T-helper 17 cell (primary cell): ENCODE measurements around the gene PNPLA3. TPM values are rescaled to one million over a fixed set of nuclear protein-coding genes. Genes with fewer than 3 reads are reported as not detected.

ENCODE experiments used
- ATAC-seq: fragments of 150-1000 bp; cut with Tn5 transposase; 2 replicates; pipeline ENCODE4 v1.10.0; 2021; ENCODE audit warnings: mild to moderate bottlenecking, moderate library complexity
- DNase-seq, 3 donors: peaks; one replicate each; pipeline versions ENCODE4 v3.0.0 to v3.0.0-alpha.2; 2020 to 2021
- H3K9me3 ChIP-seq: one replicate; pipeline ENCODE4 v1.7.0; 2013; ENCODE audit warnings: low read length, mild to moderate bottlenecking; ENCODE audit not compliant: control insufficient read depth, poor library complexity, severe bottlenecking
- H3K27ac Mint-ChIP-seq: one replicate; pipeline ENCODE4 v1.8.0; 2022; ENCODE audit warnings: mild to moderate bottlenecking, moderate library complexity, mixed read lengths
- H3K27me3 Mint-ChIP-seq: one replicate; pipeline ENCODE4 v1.8.0; 2022; ENCODE audit warnings: mixed read lengths
- H3K36me3 Mint-ChIP-seq: one replicate; pipeline ENCODE4 v1.8.0; 2022; ENCODE audit warnings: low read depth, mixed read lengths
- H3K4me1 Mint-ChIP-seq: one replicate; pipeline ENCODE4 v1.8.0; 2022; ENCODE audit warnings: mild to moderate bottlenecking, mixed read lengths
- H3K4me3 Mint-ChIP-seq: one replicate; pipeline ENCODE4 v1.8.0; 2022; ENCODE audit warnings: mild to moderate bottlenecking, moderate library complexity, mixed read lengths
- total RNA-seq, 4 donors: library from RNA in 2 of 4; stranded (reverse) in 2 of 4; gene quantifications; one replicate each; pipeline ENCODE4 v1.2.3 and lab custom pipeline; 2022 to 2026

Gene PNPLA3
- total RNA-seq, 2 donors from 2014 or later = not detected

DNA sequence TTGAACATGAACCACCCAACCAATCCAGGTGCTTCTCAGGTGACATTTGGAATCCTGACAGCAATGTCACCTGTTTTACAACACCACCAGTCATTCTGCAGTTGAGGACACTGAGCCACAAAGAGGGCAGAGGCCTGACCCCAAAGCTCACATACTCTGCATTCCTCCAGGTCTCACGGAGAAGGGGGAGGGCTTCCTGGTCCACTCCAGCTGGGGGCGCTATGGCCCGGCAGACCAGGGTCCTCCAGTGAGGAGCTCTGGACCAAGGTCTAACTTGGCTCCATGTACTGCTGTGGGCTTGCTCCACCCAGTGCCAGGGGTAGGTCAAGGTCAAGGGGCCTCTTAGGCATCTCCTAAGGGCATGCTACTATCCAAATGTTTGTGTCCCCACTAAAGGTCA, 1.5 kb upstream of the PNPLA3 start:
- H3K9me3 ChIP-seq = no peaks in the 10 kb centered on the region
- no peak overlapping the region for H3K27ac Mint-ChIP-seq
- DNase-seq = no peak
- no peak overlapping the region for H3K4me3 Mint-ChIP-seq
- peaks cover under 1% of the 10 kb centered on the region for H3K36me3 Mint-ChIP-seq
- peaks cover 5% of the 10 kb centered on the region for H3K4me1 Mint-ChIP-seq
- no peak for ATAC-seq
- H3K27me3 Mint-ChIP-seq = peaks cover 41% of the 10 kb centered on the region

DNA sequence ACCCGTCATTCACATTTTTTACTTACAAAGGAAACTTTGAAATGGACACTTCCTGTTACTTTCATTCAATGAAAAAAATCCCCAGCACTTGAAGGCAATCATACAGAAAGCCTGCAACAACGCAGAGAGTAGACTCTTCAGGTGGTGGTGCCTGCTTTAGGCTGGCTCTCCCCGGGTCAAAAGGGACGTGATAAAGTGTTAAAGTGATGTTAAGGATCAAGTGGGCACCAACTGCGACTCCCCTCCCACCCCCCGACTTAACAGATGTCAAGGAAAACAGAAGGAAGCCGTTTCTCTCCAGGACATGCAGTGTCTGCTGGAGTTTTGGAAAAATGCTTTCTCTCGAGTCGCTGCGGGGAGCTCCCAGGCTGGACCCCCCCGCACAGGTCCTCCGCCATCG, 414 bp upstream of the PNPLA3 start:
- peaks cover 37% of the 10 kb centered on the region for H3K27me3 Mint-ChIP-seq
- ATAC-seq (peak; percentile 43), DNase-seq (no peak)
- peak overlapping the region; percentile 27 for H3K27ac Mint-ChIP-seq
- H3K36me3 Mint-ChIP-seq = no peaks in the 10 kb centered on the region
- H3K4me3 Mint-ChIP-seq = peak overlapping the region; percentile 88
- no peaks in the 10 kb centered on the region for H3K9me3 ChIP-seq
- H3K4me1 Mint-ChIP-seq = peaks cover 5% of the 10 kb centered on the region

DNA sequence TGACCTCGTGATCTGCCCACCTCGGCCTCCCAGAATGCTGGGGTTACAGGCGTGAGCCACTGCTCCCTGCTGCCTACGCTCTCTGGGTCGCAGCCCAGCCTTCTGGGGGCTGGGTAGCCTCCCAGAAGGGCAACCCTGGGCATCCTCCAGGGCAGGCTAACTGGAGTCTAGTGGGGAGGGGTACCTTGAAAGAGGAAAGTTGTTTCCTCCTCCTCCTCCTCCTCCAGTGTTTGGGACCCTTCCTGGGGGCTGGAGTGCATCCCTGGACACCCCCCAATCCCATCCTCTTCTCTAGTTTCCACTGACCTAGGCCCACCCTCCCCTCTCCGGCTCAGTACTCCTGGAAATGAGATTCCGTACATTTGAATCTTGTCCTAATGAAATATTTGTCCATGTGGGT, 1.3 kb downstream of the PNPLA3 start:
- Mint-ChIP-seq H3K27ac (no peak overlapping the region), H3K4me3 (peak overlapping the region; percentile 89), H3K27me3 (peaks cover 26% of the 10 kb centered on the region), H3K4me1 (peaks cover 4% of the 10 kb centered on the region), H3K36me3 (no peaks in the 10 kb centered on the region)
- DNase-seq = no peak
- ATAC-seq = no peak
- no peaks in the 10 kb centered on the region for H3K9me3 ChIP-seq

GRCh38 chr22:43925433-43926348, 2.1 kb downstream of the PNPLA3 start:
- Mint-ChIP-seq H3K4me3 (no peak overlapping the region), H3K4me1 (peaks cover 4% of the 10 kb centered on the region), H3K27me3 (peaks cover 28% of the 10 kb centered on the region), H3K36me3 (no peaks in the 10 kb centered on the region), H3K27ac (no peak overlapping the region)
- no peak for ATAC-seq
- no peak for DNase-seq
- H3K9me3 ChIP-seq = no peaks in the 10 kb centered on the region

GRCh38 chr22:43926349-43926710, 2.7 kb downstream of the PNPLA3 start:
- Mint-ChIP-seq H3K27ac (no peak overlapping the region), H3K27me3 (peaks cover 26% of the 10 kb centered on the region), H3K4me1 (peaks cover 4% of the 10 kb centered on the region), H3K4me3 (no peak overlapping the region), H3K36me3 (no peaks in the 10 kb centered on the region)
- no peak for ATAC-seq
- no peaks in the 10 kb centered on the region for H3K9me3 ChIP-seq
- no peak for DNase-seq

GRCh38 chr22:43928468-43928867, 4.9 kb downstream of the PNPLA3 start:
- Mint-ChIP-seq H3K4me1 (no peaks in the 10 kb centered on the region), H3K27me3 (peaks cover 26% of the 10 kb centered on the region), H3K4me3 (no peak overlapping the region), H3K36me3 (no peaks in the 10 kb centered on the region), H3K27ac (no peak overlapping the region)
- no peaks in the 10 kb centered on the region for H3K9me3 ChIP-seq
- DNase-seq (no peak), ATAC-seq (no peak)

- Mint-ChIP-seq H3K4me3 (no peak overlapping the region), H3K27ac (no peak overlapping the region), H3K36me3 (no peaks in the 10 kb centered on the region), H3K27me3 (peaks cover 26% of the 10 kb centered on the region), H3K4me1 (no peaks in the 10 kb centered on the region)
- H3K9me3 ChIP-seq = no peaks in the 10 kb centered on the region
- DNase-seq = no peak
- ATAC-seq = no peak
These were observed 5.3 kb downstream of the PNPLA3 start for GRCh38 chr22:43928908-43929307.

DNA sequence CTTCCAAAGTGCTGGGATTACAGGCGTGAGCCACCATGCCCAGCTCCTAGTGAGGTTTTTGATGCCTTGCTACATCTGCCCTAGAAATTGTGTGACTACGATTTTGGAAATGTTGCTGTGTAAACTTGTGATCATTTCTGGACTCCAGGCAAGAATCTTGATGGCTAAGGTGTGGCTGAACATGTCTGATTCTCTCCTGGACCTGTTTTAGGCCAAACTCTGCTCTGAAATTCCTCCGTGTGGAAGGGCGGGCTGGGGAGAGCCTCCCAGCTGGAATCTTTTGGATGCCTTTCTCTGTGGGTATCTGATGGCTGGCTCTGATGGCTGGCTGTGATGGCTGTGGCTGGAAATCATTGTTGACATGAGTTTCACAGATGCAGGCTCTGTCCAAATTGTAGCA, 8.2 kb downstream of the PNPLA3 start:
- DNase-seq (no peak), ATAC-seq (no peak)
- H3K4me1 Mint-ChIP-seq = peaks cover 5% of the 10 kb centered on the region
- H3K27me3 Mint-ChIP-seq = peaks cover 39% of the 10 kb centered on the region
- H3K9me3 ChIP-seq = no peaks in the 10 kb centered on the region
- H3K27ac Mint-ChIP-seq = no peak overlapping the region
- peaks cover 2% of the 10 kb centered on the region for H3K36me3 Mint-ChIP-seq
- no peak overlapping the region for H3K4me3 Mint-ChIP-seq

DNA sequence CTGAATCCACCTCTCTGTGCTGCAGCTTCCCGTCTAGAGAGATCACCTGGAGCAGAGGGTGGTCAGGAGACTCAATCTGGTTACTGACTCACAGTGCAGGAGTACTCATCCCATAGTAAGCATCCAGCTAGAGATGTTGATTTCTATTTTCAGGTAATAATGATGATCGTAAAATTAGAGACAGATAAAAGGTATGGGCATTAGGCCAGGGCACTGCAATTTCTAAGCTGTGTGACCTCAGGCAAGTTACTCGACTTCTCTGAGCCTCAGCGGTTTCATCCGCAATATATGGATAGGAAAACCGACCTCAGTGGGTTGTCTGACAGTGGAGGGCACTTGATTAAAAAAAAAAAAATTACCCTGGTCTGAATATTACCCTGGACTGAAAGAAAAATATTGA, 17.8 kb downstream of the PNPLA3 start:
- no peaks in the 10 kb centered on the region for H3K36me3 Mint-ChIP-seq
- H3K27me3 Mint-ChIP-seq = peaks cover 37% of the 10 kb centered on the region
- DNase-seq (no peak), ATAC-seq (no peak)
- no peak overlapping the region for H3K4me3 Mint-ChIP-seq
- no peaks in the 10 kb centered on the region for H3K4me1 Mint-ChIP-seq
- no peak overlapping the region for H3K27ac Mint-ChIP-seq
- no peaks in the 10 kb centered on the region for H3K9me3 ChIP-seq

DNA sequence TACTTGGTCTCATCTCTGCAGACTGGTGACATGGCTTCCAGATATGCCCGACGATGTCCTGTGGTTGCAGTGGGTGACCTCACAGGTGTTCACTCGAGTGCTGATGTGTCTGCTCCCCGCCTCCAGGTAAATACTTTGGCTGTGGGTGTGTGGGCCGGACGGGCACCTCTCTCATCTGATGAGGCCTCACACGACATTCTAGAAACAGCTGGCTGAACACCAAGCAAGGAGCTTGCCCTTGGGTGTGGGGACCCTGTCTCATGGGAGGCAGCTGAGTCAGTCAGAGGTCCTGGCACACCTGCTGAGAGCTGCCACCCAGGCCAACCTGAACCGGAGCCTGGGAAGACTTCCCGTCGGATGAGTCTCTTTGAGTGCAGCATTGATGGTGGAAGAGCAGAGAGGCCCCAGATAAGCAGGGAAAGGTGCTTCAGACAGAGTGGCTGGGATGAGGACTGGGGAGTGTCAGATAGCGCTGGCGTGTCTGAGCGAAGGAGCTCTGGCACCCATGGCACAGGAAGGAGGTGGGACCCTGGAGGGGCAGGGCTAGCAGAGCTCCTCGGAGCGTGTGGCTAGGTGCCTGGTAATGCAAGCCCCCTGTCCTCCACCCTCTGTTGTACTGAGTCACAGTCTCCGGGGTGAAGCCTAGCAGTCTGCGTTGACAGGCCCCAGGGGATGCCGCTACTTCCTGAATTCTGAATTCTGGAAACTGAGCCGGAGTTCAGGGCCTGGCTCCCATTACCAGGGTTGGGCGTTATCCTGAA, 21.2 kb downstream of the PNPLA3 start:
- Mint-ChIP-seq H3K27ac (no peak overlapping the region), H3K36me3 (peaks cover 2% of the 10 kb centered on the region), H3K4me3 (no peak overlapping the region), H3K4me1 (no peaks in the 10 kb centered on the region), H3K27me3 (peaks cover 26% of the 10 kb centered on the region)
- ATAC-seq (no peak), DNase-seq (no peak)
- no peaks in the 10 kb centered on the region for H3K9me3 ChIP-seq

- DNase-seq (peak; percentile 26 to 57 (median 35)), ATAC-seq (peak; percentile 99)
- Mint-ChIP-seq H3K4me3 (no peak overlapping the region), H3K4me1 (no peaks in the 10 kb centered on the region), H3K27ac (no peak overlapping the region), H3K27me3 (peaks cover 26% of the 10 kb centered on the region), H3K36me3 (peaks cover 2% of the 10 kb centered on the region)
- no peaks in the 10 kb centered on the region for H3K9me3 ChIP-seq
These were observed 22.2 kb downstream of the PNPLA3 start for GRCh38 chr22:43945632-43946383.

- H3K9me3 ChIP-seq = no peaks in the 10 kb centered on the region
- no peak for DNase-seq
- H3K27me3 Mint-ChIP-seq = peaks cover 26% of the 10 kb centered on the region
- no peak for ATAC-seq
- H3K36me3 Mint-ChIP-seq = peaks cover 2% of the 10 kb centered on the region
- H3K4me3 Mint-ChIP-seq = no peak overlapping the region
- no peaks in the 10 kb centered on the region for H3K4me1 Mint-ChIP-seq
- H3K27ac Mint-ChIP-seq = no peak overlapping the region
These were observed 22.7 kb downstream of the PNPLA3 start for GRCh38 chr22:43946384-43946667.

GRCh38 chr22:43948836-43949406, 25.3 kb downstream of the PNPLA3 start:
- no peaks in the 10 kb centered on the region for H3K9me3 ChIP-seq
- H3K4me3 Mint-ChIP-seq = no peak overlapping the region
- peaks cover 3% of the 10 kb centered on the region for H3K4me1 Mint-ChIP-seq
- peaks cover 35% of the 10 kb centered on the region for H3K27me3 Mint-ChIP-seq
- H3K27ac Mint-ChIP-seq = no peak overlapping the region
- no peak for ATAC-seq
- peaks cover 2% of the 10 kb centered on the region for H3K36me3 Mint-ChIP-seq
- no peak for DNase-seq
